Measurements from ENCODE around the gene JTB.

DNA sequence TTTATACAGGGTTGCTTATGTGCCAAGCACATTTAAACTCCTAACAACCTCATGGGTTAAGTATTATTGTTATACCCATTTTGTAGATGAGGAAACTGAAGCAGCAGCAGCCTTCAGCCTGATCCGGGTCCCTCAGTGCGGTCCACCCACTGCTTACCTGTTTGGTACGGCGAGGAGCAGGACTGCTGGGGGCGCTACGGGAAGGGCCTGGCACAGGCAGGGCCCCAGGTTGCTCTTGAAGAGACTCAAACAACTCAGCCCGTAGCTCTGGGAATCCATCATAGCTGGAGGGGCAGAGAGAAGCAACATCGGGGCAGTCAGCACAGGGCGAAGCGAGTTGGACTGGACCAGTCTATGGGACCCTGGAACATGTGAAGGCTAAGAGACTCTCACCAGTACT is 40.1 kb downstream of the JTB start:
- TF ChIP-seq EZH2 (IDR thresholded peaks at IDR 0.05; ENCODE audit: insufficient read depth, poor library complexity, severe bottlenecking) = no peak
- no peak for TF ChIP-seq EZH2phosphoT487 (IDR thresholded peaks at IDR 0.05; ENCODE audit: insufficient read depth, low read depth)

Measured in GM23248 (cell line).